ENCODE data around the gene FOXO1.
A peak's percentile ranks its signal among the peaks of the same experiment; 100 is the strongest.

Gene FOXO1

DNA sequence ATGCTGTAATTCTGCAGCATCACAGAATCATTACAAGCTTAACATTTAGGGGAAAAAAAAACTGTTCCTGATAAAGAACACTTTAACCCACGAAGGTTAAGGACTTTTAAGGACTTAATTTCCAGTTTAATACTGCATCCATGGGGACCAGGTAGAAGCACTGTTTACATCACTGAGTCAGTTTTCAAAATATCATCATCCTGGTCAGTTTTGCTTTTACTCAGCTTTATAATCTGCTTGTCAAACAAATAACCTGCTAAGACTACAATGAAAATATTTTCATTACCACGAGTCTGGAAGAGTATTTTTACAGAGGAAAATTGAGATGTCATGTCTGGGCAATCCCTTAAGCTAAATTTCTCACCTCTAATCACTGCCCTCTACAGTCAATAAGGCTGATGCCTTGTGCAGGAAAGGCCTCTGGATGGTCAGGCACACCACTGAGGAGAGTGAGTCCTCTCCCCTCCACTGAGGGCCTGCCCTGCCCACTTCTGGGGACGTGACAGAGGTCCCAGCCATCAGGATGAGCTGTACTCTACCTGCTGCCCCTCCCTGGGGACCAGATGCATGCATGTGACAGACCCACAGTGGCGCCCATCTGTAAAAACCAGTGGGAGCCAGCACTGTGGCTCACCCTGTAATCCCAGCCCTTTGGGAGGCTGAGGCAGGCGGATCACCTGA, 31.0 kb downstream of the FOXO1 start:
- no peak for DNase-seq

DNA sequence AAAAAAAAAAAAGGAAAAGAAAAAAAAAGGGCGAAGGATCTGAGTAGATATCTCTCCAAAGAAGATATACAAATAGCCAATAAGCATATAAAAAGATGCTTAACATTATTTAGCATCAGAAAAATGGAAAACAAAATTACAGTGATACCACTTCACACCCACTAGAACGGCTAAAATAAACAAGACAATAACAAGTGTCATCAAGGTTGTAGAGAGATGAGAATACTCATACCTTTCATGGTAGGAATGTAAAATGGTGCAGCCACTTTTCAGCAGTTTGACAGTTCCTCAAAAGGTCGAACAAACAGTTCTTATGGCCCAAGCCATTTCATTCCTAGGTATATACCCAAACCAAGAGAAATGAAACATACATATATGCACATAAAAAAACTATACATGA, 33.5 kb downstream of the FOXO1 start:
- DNase-seq: no peak

DNA sequence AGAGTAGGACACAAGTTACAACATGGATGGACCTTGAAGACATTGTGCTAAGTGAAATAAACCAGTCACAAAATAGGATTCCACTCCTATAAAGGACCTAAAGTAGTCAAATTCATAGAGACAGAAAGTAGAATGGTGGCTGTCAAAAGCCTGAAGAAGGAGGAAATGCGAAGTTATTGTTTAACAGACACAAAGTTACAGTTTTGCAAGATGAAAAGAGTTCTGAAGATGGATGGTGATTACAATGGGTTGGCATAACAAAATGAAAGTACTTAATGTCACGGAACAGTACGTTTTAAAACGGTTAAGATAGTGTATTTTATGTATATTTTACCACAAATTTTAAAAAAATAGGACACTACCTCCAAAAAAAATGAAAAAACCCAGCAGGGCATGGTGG, 34.8 kb downstream of the FOXO1 start:
- DNase-seq: no peak

DNA sequence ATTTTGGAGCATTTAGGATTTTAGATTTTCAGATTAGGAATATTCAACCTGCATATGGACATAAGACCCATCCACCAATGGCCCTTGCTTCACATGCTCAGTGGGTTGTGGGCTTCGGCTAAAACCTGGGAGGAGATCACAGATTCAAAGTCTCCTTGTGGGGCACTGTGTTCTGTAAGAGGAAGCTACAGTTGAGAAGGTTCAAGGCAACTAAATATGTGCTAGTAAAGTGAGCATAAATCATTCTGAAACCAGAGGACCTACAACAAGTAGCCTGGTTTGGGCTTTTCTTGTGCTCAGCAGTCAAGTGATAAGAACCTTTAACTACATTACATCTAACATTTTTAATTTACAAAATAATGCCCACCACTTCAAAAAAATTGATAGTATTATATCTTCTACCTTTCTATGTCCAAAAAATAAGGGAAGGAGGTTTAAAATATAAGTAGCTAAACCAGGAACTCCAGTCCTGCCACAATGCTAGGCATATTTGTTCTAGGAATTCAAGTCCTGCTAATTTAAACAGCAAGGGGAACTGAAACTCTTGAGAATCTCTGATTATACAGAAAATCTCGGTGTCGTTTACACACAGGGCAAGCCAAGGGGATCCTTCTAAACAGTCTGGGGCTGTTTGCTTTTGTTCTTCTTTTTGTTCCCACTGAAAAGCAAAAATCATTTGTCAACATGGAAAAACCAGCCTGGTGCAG, 36.6 kb downstream of the FOXO1 start:
- no peak for DNase-seq

DNA sequence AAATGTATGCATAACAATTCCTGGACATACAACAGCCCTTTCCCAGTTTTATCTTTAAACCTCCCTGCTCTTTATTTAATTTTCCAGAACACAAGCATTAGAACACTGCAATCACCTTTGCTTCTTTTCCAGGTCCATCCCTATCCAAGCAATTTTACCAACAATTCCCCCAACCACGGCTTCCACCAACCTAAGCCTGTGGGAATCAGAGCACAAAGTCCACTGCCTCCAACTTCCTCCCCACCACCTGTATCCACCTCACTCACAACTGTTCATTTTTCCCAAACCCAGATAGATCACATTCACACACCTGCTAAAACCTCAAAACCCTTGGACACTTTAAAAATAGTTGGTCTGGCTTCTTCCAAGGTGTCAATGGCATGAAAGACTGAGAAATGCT, 39.5 kb downstream of the FOXO1 start:
- DNase-seq: no peak

DNA sequence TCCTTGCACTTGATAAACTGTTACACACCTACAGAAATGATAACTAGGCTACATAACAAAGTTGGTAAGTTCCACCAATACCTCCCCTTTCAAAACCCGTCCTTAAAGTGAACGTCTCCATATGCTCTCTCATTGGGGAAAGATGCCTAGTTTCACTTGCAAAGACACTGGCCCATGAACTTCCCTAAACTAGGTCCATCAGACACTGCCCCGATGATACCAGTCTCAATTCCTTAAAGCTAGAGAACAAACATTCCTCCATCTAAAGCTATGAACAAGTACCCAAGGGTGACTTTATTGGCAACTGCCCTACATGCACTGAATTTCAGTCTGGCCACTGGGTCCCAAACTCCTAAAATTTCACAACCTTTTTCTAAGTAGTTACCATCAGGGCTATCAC, 39.9 kb downstream of the FOXO1 start:
- no peak for DNase-seq

DNA sequence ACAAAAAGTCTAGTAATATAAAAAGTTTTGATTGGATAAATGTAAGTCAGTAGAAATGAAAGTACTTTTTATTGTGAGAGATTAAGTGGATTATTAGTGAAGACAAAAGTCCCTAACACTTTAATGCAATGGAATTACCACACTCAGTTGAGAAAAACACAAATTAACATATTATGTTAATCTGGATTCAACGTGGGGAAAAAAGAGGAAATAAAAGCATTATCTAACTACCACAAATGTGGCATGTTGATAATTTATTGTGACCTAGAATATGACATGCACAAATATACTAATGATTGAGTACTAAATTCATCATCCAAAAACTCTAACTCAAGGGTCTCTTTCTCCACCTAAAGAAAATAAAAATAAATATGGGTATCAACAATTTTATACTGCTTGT, 41.5 kb downstream of the FOXO1 start:
- no peak for DNase-seq

DNA sequence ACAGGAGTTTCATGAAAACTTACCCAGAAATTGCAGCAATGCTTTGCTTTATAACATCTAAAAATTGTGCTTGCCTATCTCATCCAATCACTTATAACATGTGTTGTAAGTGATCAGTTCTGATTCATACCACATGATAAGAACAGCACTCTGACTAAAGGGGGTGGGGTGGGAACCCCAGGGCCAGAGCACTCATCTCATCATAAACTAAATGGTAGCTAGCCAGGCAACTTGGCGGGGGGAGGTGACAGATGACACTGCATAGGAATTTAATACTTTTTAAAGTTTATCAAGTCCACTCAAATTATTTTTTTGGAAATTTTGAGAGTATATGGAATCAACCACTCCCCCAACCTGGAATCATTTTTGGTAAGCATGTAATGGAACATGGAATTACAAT, 42.1 kb downstream of the FOXO1 start:
- peak; percentile 57 for DNase-seq

DNA sequence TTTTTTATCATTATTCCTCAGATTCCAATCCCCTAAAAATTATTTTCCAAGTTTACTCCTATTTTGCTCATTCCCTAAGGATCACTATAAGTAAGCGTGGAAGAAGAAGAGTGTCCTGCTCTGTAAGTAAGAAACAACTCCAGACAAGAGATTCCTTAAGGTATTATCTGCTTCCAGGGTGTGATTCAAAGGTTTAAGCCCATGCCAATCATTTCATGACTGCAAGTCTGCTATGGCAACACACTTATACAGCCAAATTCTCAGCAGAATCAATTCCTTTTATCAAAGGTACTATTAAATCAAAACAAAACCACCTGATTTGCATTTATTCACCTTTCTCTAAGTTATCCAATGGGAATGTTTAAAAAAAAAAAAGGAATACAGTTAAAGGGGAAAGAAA, 43.7 kb downstream of the FOXO1 start:
- no peak for DNase-seq

DNA sequence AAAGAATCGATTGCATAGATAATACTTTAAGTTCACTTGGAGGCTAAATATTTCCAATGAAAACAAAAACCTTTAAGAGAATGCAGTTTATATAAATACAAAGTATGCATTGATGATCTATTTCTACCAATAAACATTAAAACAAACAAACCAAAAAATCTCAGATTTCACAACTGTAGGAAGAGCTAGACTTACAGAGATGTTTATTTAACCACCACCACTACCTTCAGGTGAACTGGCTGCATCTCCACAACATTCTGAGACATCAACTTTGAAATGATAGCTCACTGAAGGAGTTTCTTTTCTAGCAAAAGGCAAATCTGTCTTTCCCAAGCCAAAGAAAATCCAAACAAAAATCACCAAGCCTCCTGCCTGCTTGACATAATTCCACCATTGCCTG, 44.2 kb downstream of the FOXO1 start:
- DNase-seq: no peak

DNA sequence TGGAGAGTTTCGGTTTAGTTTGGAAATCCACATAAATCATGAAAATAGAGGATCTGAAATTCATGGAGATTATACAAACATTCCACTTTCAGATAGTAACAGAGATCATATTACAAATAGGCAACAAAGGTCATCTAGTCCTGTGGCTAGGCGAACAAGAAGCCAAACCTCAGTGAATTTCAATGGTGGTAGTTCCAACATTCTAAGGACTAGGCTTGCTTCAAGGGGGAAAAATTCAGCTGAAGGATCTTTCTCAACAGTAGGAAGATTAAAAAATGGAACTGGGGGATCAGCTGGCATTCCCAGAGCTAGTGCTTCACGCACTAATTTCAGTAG, 47.0 kb downstream of the FOXO1 start:
- DNase-seq: no peak

DNA sequence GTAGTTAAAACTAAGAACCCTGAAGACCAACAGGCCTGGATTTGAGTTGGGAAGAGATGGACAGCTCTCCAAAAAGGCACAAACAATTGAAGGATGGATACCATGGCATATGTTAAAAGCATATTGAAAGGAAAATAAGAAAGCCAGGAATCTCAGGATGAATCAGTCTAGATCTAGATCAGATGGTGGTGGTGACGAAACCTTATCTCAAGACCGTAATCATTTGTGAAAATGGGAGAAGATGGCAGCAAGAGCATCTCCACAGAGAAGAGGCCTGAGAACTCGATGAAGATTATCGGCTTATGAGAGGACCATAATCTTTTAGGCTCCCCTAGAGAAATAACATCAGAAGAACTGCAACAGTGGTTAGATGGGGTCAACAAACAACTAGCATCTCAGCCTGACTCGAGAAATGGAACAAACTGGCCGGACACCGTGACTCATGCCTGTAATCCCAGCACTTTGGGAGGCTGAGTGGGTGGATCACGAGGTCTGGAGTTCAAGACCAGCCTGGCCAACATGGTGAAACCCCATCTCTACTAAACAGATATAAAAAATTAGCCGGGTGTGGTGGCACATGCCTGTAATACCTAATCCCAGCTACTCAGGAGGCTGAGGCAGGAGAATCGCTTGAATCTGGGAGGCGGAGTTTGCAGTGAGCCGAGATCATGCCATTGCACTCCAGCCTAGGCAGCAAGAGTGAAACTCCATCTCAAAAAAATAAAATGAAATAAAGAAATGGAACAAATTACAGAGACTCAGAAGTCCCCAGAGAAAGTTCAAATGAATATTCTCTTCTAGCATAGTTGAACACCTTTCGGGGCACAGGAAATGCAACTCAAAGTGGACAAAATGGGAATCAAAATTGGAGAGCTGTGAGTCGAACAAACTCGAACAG, 47.6 kb downstream of the FOXO1 start:
- no peak for DNase-seq

DNA sequence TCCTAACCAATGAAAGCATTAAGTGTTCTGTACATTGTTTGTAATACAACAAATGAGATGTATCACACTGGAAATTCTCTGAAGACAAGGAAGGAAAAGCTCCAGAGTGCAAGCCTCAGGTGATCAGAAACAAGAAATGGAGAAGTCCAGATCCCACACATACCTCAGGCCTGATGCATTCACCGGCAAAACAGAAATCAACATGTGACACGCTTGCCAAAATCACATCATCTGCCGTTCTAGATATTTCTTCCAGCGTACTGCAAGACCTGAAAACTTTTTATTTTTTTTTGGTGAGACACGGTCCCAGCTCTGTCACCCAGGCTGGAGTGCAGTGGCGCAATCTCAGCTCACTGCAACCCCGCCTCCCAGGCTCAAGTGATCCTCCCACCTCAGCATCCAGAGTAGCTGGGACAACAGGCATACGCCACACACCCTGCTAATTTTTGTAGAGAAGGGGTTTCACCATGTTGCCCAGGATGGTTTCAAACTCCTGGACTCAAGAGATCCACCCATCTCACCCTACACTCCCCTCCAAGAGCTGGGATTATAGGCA, 48.6 kb downstream of the FOXO1 start:
- no peak for DNase-seq

DNA sequence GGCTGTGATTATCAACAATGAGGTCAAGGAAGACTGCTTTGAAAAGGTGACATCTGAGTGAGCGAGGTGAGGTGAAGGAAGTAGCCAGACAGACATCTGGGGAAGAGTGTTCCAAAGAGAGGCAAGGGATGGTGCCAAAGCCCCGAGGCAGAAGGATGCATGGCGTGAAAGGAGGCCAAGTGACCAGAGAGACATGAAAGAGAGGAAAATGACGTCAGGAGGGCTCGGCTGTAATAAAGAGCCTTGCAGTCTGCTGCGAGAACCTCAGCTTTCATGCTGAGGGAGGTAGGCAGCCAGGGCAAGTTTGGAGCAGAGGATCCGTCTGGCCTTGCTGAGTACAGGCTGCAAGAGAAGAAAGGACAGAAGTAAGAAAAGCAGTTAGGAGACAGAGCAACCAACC, 50.8 kb downstream of the FOXO1 start:
- no peak for DNase-seq

DNA sequence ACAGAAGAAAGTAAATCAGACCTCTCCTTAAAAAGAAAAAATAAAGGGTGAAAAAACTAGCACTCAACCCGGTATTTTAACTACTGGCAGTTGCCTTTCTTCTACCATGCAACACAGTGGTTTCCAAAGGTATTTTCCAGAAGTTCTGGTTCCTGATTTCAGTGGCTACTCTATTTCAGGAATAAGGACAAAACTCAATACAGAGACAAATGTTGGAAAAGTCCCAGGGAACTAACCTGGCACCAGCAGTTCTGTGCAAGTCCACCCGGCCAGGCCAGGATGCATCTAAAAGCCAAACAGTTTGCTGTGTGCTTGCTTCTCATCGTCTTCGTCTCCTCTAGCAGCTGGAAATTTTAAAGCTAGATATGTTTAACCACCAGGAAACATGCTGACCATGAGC, 52.5 kb downstream of the FOXO1 start:
- no peak for DNase-seq

DNA sequence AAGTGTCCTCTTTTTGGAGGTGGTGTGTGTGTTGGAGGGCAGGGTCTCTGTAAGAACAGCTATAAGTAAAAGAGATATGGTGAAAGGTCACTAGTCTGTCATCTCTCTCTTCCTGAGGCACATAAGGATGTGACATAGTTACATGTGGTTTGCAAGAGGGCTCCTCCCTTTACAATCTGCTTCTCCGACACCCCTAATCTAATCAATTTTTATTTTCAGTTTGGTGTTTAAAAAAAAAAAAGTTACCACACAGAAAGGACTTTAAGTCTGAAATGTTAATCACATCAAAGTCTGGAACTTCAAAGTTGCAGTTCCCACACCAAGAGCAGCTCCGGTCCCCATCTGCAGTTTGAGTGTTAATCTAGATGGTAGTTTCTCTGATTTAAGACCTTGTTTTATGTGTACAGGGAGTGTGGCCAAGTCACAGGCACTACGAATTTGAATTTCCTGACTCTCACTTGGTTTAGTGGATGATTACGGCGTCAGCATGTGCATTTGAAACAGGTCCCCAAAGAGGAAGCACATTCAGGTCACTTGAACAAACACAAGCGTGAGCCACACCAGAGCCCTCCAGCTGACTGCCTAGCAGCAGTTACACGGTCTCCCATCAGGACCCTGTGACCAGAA, 53.1 kb downstream of the FOXO1 start:
- DNase-seq: no peak

DNA sequence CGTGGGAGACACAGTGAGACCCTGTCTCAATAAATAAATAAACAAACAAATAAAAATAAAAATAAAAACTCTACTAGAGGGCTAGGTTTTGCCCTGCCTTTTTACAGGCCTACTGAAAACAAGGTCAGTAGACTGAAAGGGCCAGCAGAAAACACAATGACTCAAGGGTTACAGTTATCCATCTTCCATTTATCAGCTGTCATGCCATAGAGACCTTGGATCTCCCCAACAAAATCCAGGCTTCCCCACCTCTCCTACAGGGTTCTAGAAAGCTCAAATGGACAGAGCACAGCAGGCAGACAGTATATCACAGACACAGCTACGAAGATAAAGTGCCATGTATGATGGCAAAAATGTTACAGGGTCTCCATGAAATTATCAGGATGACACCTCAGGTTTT, 54.4 kb downstream of the FOXO1 start:
- no peak for DNase-seq

DNA sequence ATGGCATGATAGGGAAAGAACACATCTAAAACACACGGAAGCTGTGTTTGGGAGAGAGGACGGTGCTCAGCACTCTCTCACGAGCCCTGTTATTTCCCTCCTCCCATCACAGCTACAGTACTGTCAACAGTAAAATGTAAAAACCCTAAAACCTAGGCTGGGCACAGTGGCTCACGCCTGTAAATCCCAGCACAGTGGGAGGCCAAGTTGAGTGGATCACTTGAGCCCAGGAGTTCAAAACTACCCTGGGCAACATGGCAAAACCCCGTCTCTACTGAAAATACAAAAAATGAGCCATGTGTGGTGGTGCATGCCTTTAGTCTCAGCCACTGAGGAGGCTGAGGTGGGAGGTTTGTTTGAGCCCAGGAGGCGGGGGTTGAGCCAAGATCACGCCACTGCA, 54.8 kb downstream of the FOXO1 start:
- DNase-seq: no peak

DNA sequence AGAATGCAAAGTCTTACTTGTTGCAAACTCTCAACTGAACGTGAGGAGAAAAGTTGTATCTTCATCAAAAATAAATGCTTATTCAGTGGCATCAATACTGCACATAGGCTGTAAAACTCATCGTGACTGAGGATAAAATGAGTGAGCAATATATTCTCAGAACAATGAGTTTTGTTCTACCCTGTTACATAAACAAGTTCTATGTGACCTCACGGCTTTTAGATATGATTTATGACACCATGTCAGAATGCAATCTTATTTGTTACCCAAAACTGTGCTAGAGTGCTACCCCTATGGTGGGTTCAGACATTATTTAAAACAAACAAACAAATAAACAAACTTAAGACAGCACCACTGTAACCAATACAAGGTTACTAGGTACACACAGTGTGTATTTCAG, 55.4 kb downstream of the FOXO1 start:
- DNase-seq: no peak

DNA sequence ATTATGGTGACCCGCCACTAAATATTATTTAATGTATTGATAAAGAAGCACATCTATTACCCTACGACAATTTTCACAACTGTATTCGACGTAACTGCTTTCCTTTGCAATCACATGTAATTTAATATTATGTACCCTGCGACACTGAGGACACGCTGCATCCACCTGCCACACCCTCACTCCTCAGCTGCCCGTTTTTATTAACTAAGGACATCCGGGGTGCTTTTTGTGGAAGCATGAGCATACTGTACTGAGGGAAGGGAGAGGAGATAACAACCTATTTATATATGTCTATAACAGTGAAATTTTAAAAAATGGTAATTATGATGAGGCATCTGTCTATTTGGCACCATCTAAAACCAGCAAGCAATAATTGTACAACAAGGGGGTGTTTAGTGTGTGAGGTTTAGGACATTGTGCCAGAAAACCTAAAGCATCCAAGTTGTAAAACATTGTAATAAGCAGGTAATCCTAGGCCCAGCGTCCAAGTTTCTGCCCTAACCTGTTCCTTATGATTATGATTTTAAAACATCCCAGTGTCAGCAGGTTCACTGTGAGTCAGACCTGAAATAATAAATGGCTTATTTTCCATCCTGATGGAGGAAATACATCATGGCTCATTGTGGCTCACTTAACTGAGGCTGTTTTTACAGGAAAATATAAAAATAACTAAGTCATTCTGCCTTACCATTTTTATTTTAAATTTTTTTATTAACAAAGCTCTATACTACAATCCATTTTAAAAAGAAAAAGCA, 56.3 kb downstream of the FOXO1 start:
- DNase-seq: no peak

DNA sequence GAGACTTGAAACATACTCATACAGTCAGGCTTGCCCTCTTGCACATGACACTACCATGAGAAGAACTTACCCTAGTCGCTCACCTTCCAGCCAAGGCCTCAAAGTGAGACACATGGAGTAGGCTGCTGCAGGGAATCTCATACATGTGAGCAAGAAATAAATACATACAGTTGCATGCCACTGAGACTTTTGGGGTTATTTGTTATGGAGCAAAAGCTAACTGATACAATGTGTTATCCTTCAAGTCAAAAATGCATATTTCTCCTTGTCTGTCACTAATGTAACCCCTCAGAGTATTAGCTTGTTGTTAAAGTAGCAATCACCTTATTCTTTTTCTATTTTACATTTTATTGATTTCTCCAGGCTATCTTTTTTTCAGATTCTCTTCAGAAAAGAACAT, 58.1 kb downstream of the FOXO1 start:
- no peak for DNase-seq

DNA sequence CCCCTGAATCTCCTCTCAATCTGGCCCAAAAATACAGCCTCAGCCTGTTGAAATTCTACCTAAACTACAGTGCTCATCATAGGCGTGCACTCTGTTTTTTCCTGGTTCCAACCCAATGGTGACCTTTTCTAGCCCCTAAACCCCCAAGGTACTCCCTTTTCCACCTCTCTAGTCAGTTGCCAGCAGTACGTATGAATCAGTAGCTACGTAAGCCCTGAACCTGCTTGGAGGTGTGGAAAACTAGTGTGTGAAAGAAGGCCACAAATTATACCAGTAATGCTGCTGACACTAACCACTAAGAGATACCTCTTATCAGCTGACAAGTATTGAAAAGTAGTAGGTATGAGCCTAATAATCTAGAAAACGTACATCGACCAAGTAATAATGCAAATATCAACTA, 60.9 kb downstream of the FOXO1 start:
- no peak for DNase-seq

DNA sequence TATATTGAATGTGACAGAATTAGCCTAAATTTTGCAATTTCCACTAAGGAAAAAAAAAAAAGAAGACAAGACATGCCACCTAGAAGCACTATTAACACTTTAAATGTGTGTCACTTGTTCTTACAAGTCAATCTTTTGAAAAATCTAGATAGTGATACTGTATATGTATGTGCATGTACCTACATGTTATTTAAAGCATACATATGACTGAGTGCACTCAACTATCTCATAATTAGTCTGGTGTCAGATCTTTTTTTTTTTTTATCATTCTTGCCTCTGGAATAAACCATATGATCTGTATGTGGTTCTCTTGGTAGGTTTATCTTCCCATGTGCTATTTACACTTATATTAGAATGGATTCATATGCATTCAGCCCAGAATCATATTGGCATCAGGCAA, 62.3 kb downstream of the FOXO1 start:
- DNase-seq: no peak

Data from activated naive CD4-positive, alpha-beta T cell treated with anti-CD3 and anti-CD28 coated beads, Interleukin-2, amount 50 U/mL, for 16 hours (primary cell).